ENCODE results near the gene TANK. TPM values are rescaled to one million over a fixed set of nuclear protein-coding genes. Genes with fewer than 3 reads are reported as not detected.

The TANK gene
- total RNA-seq, 1 experiment from 2014 or later, result 35.9 TPM

- BruUV-seq (replicated peaks), result no TSS peak
- CTCF ChIA-PET, result no interaction called here
- Histone ChIP-seq H3K27me3 (replicated peaks; ENCODE audit: insufficient read depth, low read depth, low read length, poor library complexity) (no peaks in the 10 kb centered on the region), H3K27ac (ENCODE audit: low read depth, low read length, poor library complexity, severe bottlenecking) (no peak overlapping the region), H3K9me3 (ENCODE audit: low read depth, low read length, poor library complexity, severe bottlenecking) (no peaks in the 10 kb centered on the region), H3K36me3 (ENCODE audit: insufficient read depth, low read length, poor library complexity, severe bottlenecking) (no peaks in the 10 kb centered on the region), H3K4me1 (ENCODE audit: insufficient read depth, low read length, poor library complexity, severe bottlenecking) (peaks cover under 1% of the 10 kb centered on the region), H3K4me3 (ENCODE audit: low read depth, low read length, poor library complexity, severe bottlenecking) (no peak overlapping the region)
- intact Hi-C loops (cut with micrococcal nuclease; ENCODE audit: unreplicated experiment), result no loop called here
- DNase-seq (ENCODE audit: low spot score), result no peak
- POLR2A ChIA-PET (ENCODE audit: low non-redundant PET), result no interaction called here
- TF ChIP-seq EZH2 (IDR thresholded peaks at IDR 0.05; ENCODE audit: borderline replicate concordance, low read depth, low read length, poor library complexity, severe bottlenecking), result no peak
These were observed 43.7 kb upstream of the TANK start for GRCh38 chr2:161116509-161116908.

- peaks cover 10% of the 10 kb centered on the region for H3K4me1 ChIP-seq (ENCODE audit: insufficient read depth, low read length, poor library complexity, severe bottlenecking)
- no TSS peak for BruUV-seq (replicated peaks)
- no peak for DNase-seq (ENCODE audit: low spot score)
- POLR2A ChIA-PET (ENCODE audit: low non-redundant PET), result no interaction called here
- intact Hi-C loops (cut with micrococcal nuclease; ENCODE audit: unreplicated experiment), result no loop called here
- H3K4me3 ChIP-seq (ENCODE audit: low read depth, low read length, poor library complexity, severe bottlenecking), result no peak overlapping the region
- no peaks in the 10 kb centered on the region for H3K36me3 ChIP-seq (ENCODE audit: insufficient read depth, low read length, poor library complexity, severe bottlenecking)
- CTCF ChIA-PET, result no interaction called here
- H3K27me3 ChIP-seq (replicated peaks; ENCODE audit: insufficient read depth, low read depth, low read length, poor library complexity), result no peaks in the 10 kb centered on the region
- no peaks in the 10 kb centered on the region for H3K9me3 ChIP-seq (ENCODE audit: low read depth, low read length, poor library complexity, severe bottlenecking)
- no peak overlapping the region for H3K27ac ChIP-seq (ENCODE audit: low read depth, low read length, poor library complexity, severe bottlenecking)
- TF ChIP-seq CTCF (conservative IDR thresholded peaks at IDR 0.05; ENCODE audit: low read depth, low read length) (no peak), EZH2 (IDR thresholded peaks at IDR 0.05; ENCODE audit: borderline replicate concordance, low read depth, low read length, poor library complexity, severe bottlenecking) (no peak)
These were observed 42.7 kb upstream of the TANK start for GRCh38 chr2:161117506-161117905.

GRCh38 chr2:161118722-161119121 is 41.5 kb upstream of the TANK start:
- CTCF ChIA-PET, result no interaction called here
- Histone ChIP-seq H3K4me1 (ENCODE audit: insufficient read depth, low read length, poor library complexity, severe bottlenecking) (peaks cover 22% of the 10 kb centered on the region), H3K27me3 (replicated peaks; ENCODE audit: insufficient read depth, low read depth, low read length, poor library complexity) (no peaks in the 10 kb centered on the region), H3K4me3 (ENCODE audit: low read depth, low read length, poor library complexity, severe bottlenecking) (no peak overlapping the region), H3K27ac (ENCODE audit: low read depth, low read length, poor library complexity, severe bottlenecking) (no peak overlapping the region), H3K36me3 (ENCODE audit: insufficient read depth, low read length, poor library complexity, severe bottlenecking) (no peaks in the 10 kb centered on the region), H3K9me3 (ENCODE audit: low read depth, low read length, poor library complexity, severe bottlenecking) (no peaks in the 10 kb centered on the region)
- intact Hi-C loops (cut with micrococcal nuclease; ENCODE audit: unreplicated experiment), result no loop called here
- POLR2A ChIA-PET (ENCODE audit: low non-redundant PET), result interaction anchor here (0.6 kb wide), 1 partner anchor 1534 kb away, joined by 3 read pairs; no protein-coding TSS in a partner anchor
- no peak for TF ChIP-seq EZH2 (IDR thresholded peaks at IDR 0.05; ENCODE audit: borderline replicate concordance, low read depth, low read length, poor library complexity, severe bottlenecking)
- TF ChIP-seq CTCF (conservative IDR thresholded peaks at IDR 0.05; ENCODE audit: low read depth, low read length), result no peak
- BruUV-seq (replicated peaks), result no TSS peak
- DNase-seq (ENCODE audit: low spot score), result no peak

- Histone ChIP-seq H3K4me1 (ENCODE audit: insufficient read depth, low read length, poor library complexity, severe bottlenecking) (peaks cover 29% of the 10 kb centered on the region), H3K36me3 (ENCODE audit: insufficient read depth, low read length, poor library complexity, severe bottlenecking) (no peaks in the 10 kb centered on the region), H3K9me3 (ENCODE audit: low read depth, low read length, poor library complexity, severe bottlenecking) (no peaks in the 10 kb centered on the region), H3K27ac (ENCODE audit: low read depth, low read length, poor library complexity, severe bottlenecking) (no peak overlapping the region), H3K27me3 (replicated peaks; ENCODE audit: insufficient read depth, low read depth, low read length, poor library complexity) (no peaks in the 10 kb centered on the region), H3K4me3 (ENCODE audit: low read depth, low read length, poor library complexity, severe bottlenecking) (no peak overlapping the region)
- intact Hi-C loops (cut with micrococcal nuclease; ENCODE audit: unreplicated experiment), result no loop called here
- no peak for DNase-seq (ENCODE audit: low spot score)
- POLR2A ChIA-PET (ENCODE audit: low non-redundant PET), result no interaction called here
- BruUV-seq (replicated peaks), result no TSS peak
- CTCF ChIA-PET, result no interaction called here
- TF ChIP-seq EZH2 (IDR thresholded peaks at IDR 0.05; ENCODE audit: borderline replicate concordance, low read depth, low read length, poor library complexity, severe bottlenecking) (no peak), CTCF (conservative IDR thresholded peaks at IDR 0.05; ENCODE audit: low read depth, low read length) (no peak)
These were observed 40.7 kb upstream of the TANK start for GRCh38 chr2:161119483-161119882.
